Esophagus squamous epithelium (tissue), 5 donors: ENCODE measurements around the gene TRIM24. TPM values are rescaled to one million over a fixed set of nuclear protein-coding genes. Genes with fewer than 3 reads are reported as not detected.
"Not testable (repeated sequence)": the region's sequence is repeated elsewhere in the genome, so short reads cannot be mapped to it uniquely, and the experiment has no call there.

Source experiments
- DNase-seq: peaks from one replicate; lab custom pipeline; 2025; lab: John Stamatoyannopoulos, UW
- H3K27ac ChIP-seq, 4 donors: fragments of 200-600 bp; sonication (generic); one replicate each; pipeline ENCODE4 v1.5.1; 2016 to 2019; ENCODE audit warnings: mild to moderate bottlenecking in 1 of 4
- H3K27me3 ChIP-seq, 4 donors: fragments of 200-600 bp; sonication (generic); 1 replicate in 3 of 4; 2 replicates in 1 of 4; pipeline versions ENCODE4 v1.5.1 to v1.6.0; 2017 to 2021; ENCODE audit warnings: antibody characterized with exemption in 1 of 4
- H3K36me3 ChIP-seq, 3 donors: fragments of 200-600 bp; sonication (generic); one replicate each; pipeline ENCODE4 v1.5.1; 2016 to 2019
- H3K4me1 ChIP-seq, 3 donors: fragments of 200-600 bp; sonication (generic); one replicate each; pipeline ENCODE4 v1.5.1; 2017 to 2019
- H3K4me3 ChIP-seq, 4 donors: fragments of 200-600 bp; sonication (generic); 1 replicate in 3 of 4; 2 replicates in 1 of 4; pipeline ENCODE4 v1.5.1; 2016 to 2019; ENCODE audit warnings: mild to moderate bottlenecking in 2 of 4, moderate library complexity in 1 of 4
- H3K9me3 ChIP-seq, 3 donors: fragments of 200-600 bp; sonication (generic); one replicate each; pipeline ENCODE4 v1.5.1; 2016 to 2019
- POLR2A ChIP-seq, 4 donors: fragments of 450-650 bp; IDR thresholded peaks; one replicate each; pipeline ENCODE4 v1.6.1; 2017; ENCODE audit warnings: antibody characterized with exemption in 4 of 4, mild to moderate bottlenecking in 4 of 4, moderate library complexity in 3 of 4
- WGBS, 2 donors: methylation state at CpG; one replicate each; pipeline ENCODE4 v1.1.5; 2018; 5-methylcytosine and 5-hydroxymethylcytosine counted together
- intact Hi-C: fragments of 100-400 bp; cut with DNase I; formaldehyde crosslinking; loops from one replicate; pipeline ENCODE4 v1.15.0; 2022
- total RNA-seq, 4 donors: library from RNA; depleted of rRNA; stranded (reverse); fragments of >200 nt; gene quantifications; one replicate each; pipeline ENCODE4 v1.1.0, GENCODE V29; 2016
- TF ChIP-seq, protein P1 (sequence below), 6 experiments: fragments of 450-650 bp in 4 of 6; fragments of 200-600 bp in 2 of 6; sonication (generic) in 2 of 6; IDR thresholded peaks; one replicate each; pipeline ENCODE4 v1.5.1; 2016 to 2019; ENCODE audit warnings: antibody characterized with exemption in 6 of 6, mild to moderate bottlenecking in 4 of 6, moderate library complexity in 4 of 6
- donor health status: DM: yes; HTN: yes; CAD: no.

Gene TRIM24
- total RNA-seq, 4 donors from 2014 or later: 8.3 to 17.5 (median 15.0) TPM

DNA sequence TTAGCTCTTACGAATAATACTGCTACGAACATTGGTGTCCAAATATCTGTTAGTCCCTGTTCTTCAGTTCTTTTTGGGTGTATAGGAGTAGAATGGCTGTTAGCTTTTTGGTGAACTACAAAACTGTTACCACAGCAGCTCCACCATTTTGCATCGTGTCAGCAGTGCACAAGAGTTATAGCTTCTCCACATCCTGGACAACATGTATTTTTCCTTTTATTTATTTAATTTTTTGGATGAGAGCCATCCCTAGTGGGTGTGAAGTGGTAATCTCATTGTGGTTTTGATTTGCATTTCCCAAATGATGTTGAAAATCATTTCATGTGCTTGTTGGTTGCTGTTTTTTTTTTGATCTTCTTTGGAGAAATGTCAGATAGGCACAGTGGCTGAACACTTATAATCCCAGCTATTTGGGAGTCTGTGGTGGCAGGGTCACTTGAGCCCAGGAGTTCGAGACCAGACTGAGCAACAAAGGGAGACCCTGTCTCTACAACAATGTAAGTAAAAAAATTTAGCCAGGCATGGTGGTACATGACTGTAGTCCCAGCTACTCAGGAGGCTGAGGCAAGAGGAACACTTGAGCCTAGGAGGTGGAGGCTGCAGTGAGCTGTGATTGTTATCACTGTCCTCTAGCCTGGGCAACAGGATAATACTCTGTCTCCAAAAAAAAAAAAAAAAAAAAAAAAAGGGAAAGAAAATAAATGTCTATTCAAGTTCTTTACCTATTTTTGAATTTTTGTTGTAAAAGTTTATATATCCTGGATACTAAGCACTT is 31.7 kb downstream of the TRIM24 start:
- DNase-seq: no peak
- no peaks in the 10 kb centered on the region for H3K9me3 ChIP-seq
- H3K27ac ChIP-seq: no peak overlapping the region
- intact Hi-C loops: no loop called here
- no peaks in the 10 kb centered on the region for H3K27me3 ChIP-seq
- H3K4me1 ChIP-seq: no peaks in the 10 kb centered on the region
- no peaks in the 10 kb centered on the region for H3K36me3 ChIP-seq
- 85 to 88% methylated on average over 4 of the region's 4 CpGs for WGBS, 2 donors
- TF ChIP-seq, protein P1, sequence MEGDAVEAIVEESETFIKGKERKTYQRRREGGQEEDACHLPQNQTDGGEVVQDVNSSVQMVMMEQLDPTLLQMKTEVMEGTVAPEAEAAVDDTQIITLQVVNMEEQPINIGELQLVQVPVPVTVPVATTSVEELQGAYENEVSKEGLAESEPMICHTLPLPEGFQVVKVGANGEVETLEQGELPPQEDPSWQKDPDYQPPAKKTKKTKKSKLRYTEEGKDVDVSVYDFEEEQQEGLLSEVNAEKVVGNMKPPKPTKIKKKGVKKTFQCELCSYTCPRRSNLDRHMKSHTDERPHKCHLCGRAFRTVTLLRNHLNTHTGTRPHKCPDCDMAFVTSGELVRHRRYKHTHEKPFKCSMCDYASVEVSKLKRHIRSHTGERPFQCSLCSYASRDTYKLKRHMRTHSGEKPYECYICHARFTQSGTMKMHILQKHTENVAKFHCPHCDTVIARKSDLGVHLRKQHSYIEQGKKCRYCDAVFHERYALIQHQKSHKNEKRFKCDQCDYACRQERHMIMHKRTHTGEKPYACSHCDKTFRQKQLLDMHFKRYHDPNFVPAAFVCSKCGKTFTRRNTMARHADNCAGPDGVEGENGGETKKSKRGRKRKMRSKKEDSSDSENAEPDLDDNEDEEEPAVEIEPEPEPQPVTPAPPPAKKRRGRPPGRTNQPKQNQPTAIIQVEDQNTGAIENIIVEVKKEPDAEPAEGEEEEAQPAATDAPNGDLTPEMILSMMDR (IDR thresholded peaks at IDR 0.05): no peak
- TF ChIP-seq POLR2A (IDR thresholded peaks at IDR 0.05): no peak
- no peak overlapping the region for H3K4me3 ChIP-seq

DNA sequence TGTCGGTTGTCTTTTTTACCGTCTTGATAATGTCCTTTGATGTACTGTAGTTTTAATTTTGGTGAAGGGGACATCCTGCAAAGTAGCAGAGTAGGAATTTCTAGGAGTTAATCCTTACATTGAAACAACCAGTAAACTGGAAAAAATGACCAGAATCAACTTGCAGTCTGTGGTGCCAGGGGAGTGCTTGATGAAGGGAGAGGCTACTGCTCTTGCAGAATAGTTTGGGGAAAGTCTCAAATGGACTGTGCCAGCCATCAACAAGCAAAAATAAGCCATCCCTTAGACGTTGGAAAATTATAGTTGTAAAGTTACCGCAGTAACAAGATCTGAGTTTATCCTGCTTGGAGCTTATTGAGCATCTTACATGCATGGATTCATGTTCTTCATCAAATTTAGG is 32.4 kb downstream of the TRIM24 start:
- Histone ChIP-seq H3K9me3 (no peaks in the 10 kb centered on the region), H3K27me3 (no peaks in the 10 kb centered on the region), H3K27ac (no peak overlapping the region), H3K4me1 (no peaks in the 10 kb centered on the region), H3K36me3 (no peaks in the 10 kb centered on the region), H3K4me3 (no peak overlapping the region)
- WGBS, 2 donors: 82% methylated on average over 4 of the region's 4 CpGs
- no peak for DNase-seq
- intact Hi-C loops: no loop called here
- no peak for TF ChIP-seq POLR2A (IDR thresholded peaks at IDR 0.05)
- TF ChIP-seq, protein P1 (IDR thresholded peaks at IDR 0.05): no peak

DNA sequence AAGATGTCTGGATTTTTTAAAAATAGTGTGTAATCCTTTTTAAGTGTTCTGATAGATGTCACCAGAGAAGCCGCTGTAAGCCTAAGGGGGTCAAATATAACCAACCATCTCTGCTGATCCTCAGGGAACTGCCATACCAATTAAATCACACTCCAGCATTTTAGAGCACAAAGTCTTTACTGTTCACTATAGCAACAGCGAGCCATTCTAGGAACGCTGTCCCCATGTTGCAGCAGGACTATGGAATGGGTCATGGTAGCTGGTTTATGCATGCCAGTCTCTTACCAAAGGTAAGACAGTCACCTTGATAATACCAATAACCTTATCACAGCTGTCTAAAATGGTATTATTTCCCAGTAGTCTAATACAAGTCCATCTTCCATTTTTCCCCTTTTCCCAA is 33.5 kb downstream of the TRIM24 start:
- Histone ChIP-seq H3K36me3 (no peaks in the 10 kb centered on the region), H3K4me1 (no peaks in the 10 kb centered on the region), H3K27me3 (no peaks in the 10 kb centered on the region), H3K4me3 (no peak overlapping the region), H3K27ac (no peak overlapping the region), H3K9me3 (no peaks in the 10 kb centered on the region)
- intact Hi-C loops: no loop called here
- TF ChIP-seq, protein P1 (IDR thresholded peaks at IDR 0.05): no peak
- TF ChIP-seq POLR2A (IDR thresholded peaks at IDR 0.05): no peak
- WGBS, 2 donors: 91 to 96% methylated on average over 3 of the region's 3 CpGs
- no peak for DNase-seq

DNA sequence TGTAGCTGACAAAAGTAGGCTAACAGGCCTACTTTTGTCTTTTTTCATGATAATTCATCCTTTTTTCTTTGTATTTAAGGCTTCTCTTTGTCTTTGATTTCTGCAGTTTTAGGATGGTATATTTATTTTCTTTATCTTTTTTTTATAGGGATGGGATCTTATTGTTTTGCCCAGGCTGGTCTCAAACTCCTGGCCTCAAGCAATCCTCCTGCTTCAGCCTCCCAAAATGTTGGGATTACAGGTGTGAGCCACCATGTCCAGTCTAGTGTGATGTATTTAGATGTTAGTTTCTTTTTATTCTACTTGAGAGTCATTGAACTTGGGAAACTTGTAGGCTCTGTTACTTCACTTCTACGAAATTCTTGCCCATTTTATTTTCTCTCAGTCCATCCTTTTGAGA is 35.4 kb downstream of the TRIM24 start:
- no peak overlapping the region for H3K27ac ChIP-seq
- no peaks in the 10 kb centered on the region for H3K27me3 ChIP-seq
- H3K4me3 ChIP-seq: no peak overlapping the region
- H3K36me3 ChIP-seq: no peaks in the 10 kb centered on the region
- no peaks in the 10 kb centered on the region for H3K9me3 ChIP-seq
- no peaks in the 10 kb centered on the region for H3K4me1 ChIP-seq
- no peak for DNase-seq
- TF ChIP-seq, protein P1 (IDR thresholded peaks at IDR 0.05): no peak
- TF ChIP-seq POLR2A (IDR thresholded peaks at IDR 0.05): no peak
- intact Hi-C loops: no loop called here
- WGBS, 2 donors: 92 to 94% methylated on average over 1 of the region's 1 CpG

DNA sequence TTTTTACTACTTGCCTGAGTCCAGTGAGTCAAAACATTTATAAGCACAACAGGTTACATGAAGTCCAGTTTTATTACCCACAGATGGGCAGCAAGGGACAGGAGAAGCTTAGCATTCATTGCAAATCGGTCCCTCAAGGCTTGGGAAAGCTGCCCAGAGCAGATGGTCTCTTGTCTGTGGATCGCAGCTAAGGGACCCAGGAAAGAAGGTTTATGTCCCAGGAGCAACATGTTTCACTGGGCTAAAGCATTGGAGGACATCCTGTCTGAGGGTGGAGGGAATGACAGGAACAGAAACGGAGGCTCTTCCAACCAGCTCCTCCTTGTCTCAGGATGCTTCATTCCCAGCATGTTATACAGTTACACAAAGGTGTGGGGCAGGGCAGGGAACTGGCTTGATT is 39.3 kb downstream of the TRIM24 start:
- Histone ChIP-seq H3K4me3 (no peak overlapping the region), H3K27me3 (no peaks in the 10 kb centered on the region), H3K36me3 (peaks cover 0 to under 1% (median 0%) of the 10 kb centered on the region in 3 donors), H3K4me1 (no peaks in the 10 kb centered on the region), H3K9me3 (no peaks in the 10 kb centered on the region), H3K27ac (no peak overlapping the region)
- intact Hi-C loops: no loop called here
- WGBS, 2 donors: 69 to 97% methylated on average over 3 of the region's 3 CpGs
- TF ChIP-seq, protein P1 (IDR thresholded peaks at IDR 0.05): no peak
- no peak for TF ChIP-seq POLR2A (IDR thresholded peaks at IDR 0.05)
- no peak for DNase-seq

DNA sequence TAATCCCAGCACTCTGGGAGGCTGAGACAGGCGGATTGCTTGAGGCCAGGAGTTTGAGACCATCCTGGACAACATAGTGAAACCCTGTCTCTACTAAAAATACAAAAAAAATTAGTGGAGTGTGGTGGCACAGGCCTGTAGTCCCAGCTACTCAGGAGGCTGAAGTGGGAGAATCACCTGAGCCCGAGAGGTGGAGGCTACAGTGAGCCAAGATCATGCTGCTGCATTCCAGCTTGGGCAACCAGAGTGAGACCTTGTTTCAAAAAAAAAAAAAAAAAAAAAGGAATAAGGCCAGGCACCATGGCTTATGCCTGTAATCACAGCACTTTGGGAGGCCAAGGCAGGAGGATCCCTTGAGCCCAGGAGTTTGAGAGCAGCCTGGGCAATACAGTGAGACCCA is 40.2 kb downstream of the TRIM24 start:
- not testable (repeated sequence) for DNase-seq

More for the DNA sequence above, 40.2 kb downstream of the TRIM24 start:
- H3K27ac ChIP-seq, H3K9me3 ChIP-seq, H3K27me3 ChIP-seq, H3K36me3 ChIP-seq, H3K4me1 ChIP-seq, intact Hi-C loops, H3K4me3 ChIP-seq: not testable (repeated sequence)
- 85 to 100% methylated on average over 2 of the region's 2 CpGs for WGBS, 2 donors
